Liver (tissue), 10 donors: ENCODE results near the gene TACC2. TPM values are rescaled to one million over a fixed set of nuclear protein-coding genes. Genes with fewer than 3 reads are reported as not detected.

Experiments
- DNase-seq: peaks from one replicate; pipeline ENCODE4 v3.0.0-alpha.2; 2017; ENCODE audit warnings: low spot score
- H3K27ac ChIP-seq, 2 donors: one replicate each; pipeline ENCODE4 v1.7.0; 2013; ENCODE audit warnings: inconsistent platforms in 2 of 2, low read length in 2 of 2, control low read depth in 1 of 2, low read depth in 1 of 2, mild to moderate bottlenecking in 1 of 2
- H3K27me3 ChIP-seq, 4 donors: one replicate each; pipeline versions ENCODE4 v1.6.1 to v1.7.0; 2013; ENCODE audit warnings: low read length in 3 of 4, inconsistent platforms in 1 of 4, mild to moderate bottlenecking in 1 of 4, moderate library complexity in 1 of 4; ENCODE audit not compliant: control insufficient read depth in 4 of 4, insufficient read depth in 4 of 4
- H3K36me3 ChIP-seq, 4 donors: one replicate each; pipeline versions ENCODE4 v1.6.1 to v1.7.0; 2013; ENCODE audit warnings: low read length in 3 of 4, mild to moderate bottlenecking in 3 of 4, low read depth in 1 of 4, moderate library complexity in 1 of 4; ENCODE audit not compliant: control insufficient read depth in 4 of 4, insufficient read depth in 3 of 4
- H3K4me1 ChIP-seq, 4 donors: one replicate each; pipeline versions ENCODE4 v1.6.1 to v1.7.0; 2013; ENCODE audit warnings: low read length in 3 of 4, mild to moderate bottlenecking in 3 of 4, moderate library complexity in 1 of 4; ENCODE audit not compliant: control insufficient read depth in 4 of 4, insufficient read depth in 4 of 4
- H3K4me3 ChIP-seq, 3 donors: one replicate each; pipeline versions ENCODE4 v1.6.1 to v1.7.0; 2013; ENCODE audit warnings: low read length in 3 of 3, control low read depth in 1 of 3, low read depth in 1 of 3, mild to moderate bottlenecking in 1 of 3
- H3K9ac ChIP-seq, 2 donors: one replicate each; pipeline ENCODE4 v1.7.0; 2013; ENCODE audit warnings: low read length in 2 of 2, mild to moderate bottlenecking in 2 of 2, moderate library complexity in 2 of 2, control low read depth in 1 of 2, low read depth in 1 of 2
- H3K9me3 ChIP-seq, 4 donors: one replicate each; pipeline versions ENCODE4 v1.6.1 to v1.7.0; 2013; ENCODE audit warnings: low read length in 3 of 4; ENCODE audit not compliant: control insufficient read depth in 4 of 4
- EGR1 ChIP-seq, 2 donors: IDR thresholded peaks; 2 replicates each; pipeline ENCODE4 v1.6.1; 2016 to 2018; ENCODE audit warnings: antibody characterized with exemption in 2 of 2, low read depth in 2 of 2
- FOXA2 ChIP-seq: IDR thresholded peaks from 2 replicates; pipeline ENCODE4 v1.6.1; 2016; ENCODE audit warnings: antibody characterized with exemption
- GABPA ChIP-seq, 2 donors: IDR thresholded peaks in 1 of 2; conservative IDR thresholded peaks in 1 of 2; 2 replicates each; pipeline ENCODE4 v1.6.1; 2016; ENCODE audit warnings: antibody characterized with exemption in 2 of 2, mild to moderate bottlenecking in 1 of 2, moderate library complexity in 1 of 2
- HNF4A ChIP-seq, 2 donors: conservative IDR thresholded peaks; 2 replicates each; pipeline ENCODE4 v1.6.1; 2016; ENCODE audit warnings: antibody characterized with exemption in 2 of 2, mild to moderate bottlenecking in 2 of 2
- HNF4G ChIP-seq: IDR thresholded peaks from 2 replicates; pipeline ENCODE4 v1.6.1; 2016; ENCODE audit warnings: antibody characterized with exemption
- MAX ChIP-seq: IDR thresholded peaks from 2 replicates; pipeline ENCODE4 v1.6.1; 2016; ENCODE audit warnings: antibody characterized with exemption
- NR2F2 ChIP-seq: IDR thresholded peaks from 2 replicates; pipeline ENCODE4 v1.6.1; 2016; ENCODE audit warnings: antibody characterized with exemption
- REST ChIP-seq: IDR thresholded peaks from 2 replicates; pipeline ENCODE4 v1.6.1; 2016; ENCODE audit warnings: antibody characterized with exemption, mild to moderate bottlenecking
- RXRA ChIP-seq, 2 donors: IDR thresholded peaks; 2 replicates each; pipeline ENCODE4 v1.6.1; 2017 to 2018; ENCODE audit warnings: antibody characterized with exemption in 2 of 2, mild to moderate bottlenecking in 1 of 2
- SP1 ChIP-seq: IDR thresholded peaks from 2 replicates; pipeline ENCODE4 v1.6.1; 2018; ENCODE audit warnings: antibody characterized with exemption, mild to moderate bottlenecking
- TAF1 ChIP-seq: conservative IDR thresholded peaks from 2 replicates; pipeline ENCODE4 v1.6.1; 2016; ENCODE audit warnings: antibody characterized with exemption, mild to moderate bottlenecking
- YY1 ChIP-seq: IDR thresholded peaks from 2 replicates; pipeline ENCODE4 v1.6.1; 2016; ENCODE audit warnings: antibody characterized with exemption, mild to moderate bottlenecking
- ZBTB33 ChIP-seq: IDR thresholded peaks from 2 replicates; pipeline ENCODE4 v1.6.1; 2016; ENCODE audit warnings: antibody characterized with exemption
- WGBS: extraction: QIAGEN DNeasy Blood & Tissue Kit; methylation state at CpG from one replicate; pipeline ENCODE4 v1.1.7; 2013; 5-methylcytosine and 5-hydroxymethylcytosine counted together
- polyA plus RNA-seq, 2 donors: library from polyadenylated mRNA; stranded (reverse) in 1 of 2; unstranded in 1 of 2; fragments of 200-250 nt in 1 of 2; fragments of >200 nt in 1 of 2; fragmentation: Nextera tagmentation in 1 of 2; extraction: Ambion mirVana in 1 of 2; gene quantifications; one replicate each; pipeline versions ENCODE4 v1.2.1 to v1.2.3, GENCODE V29; 2013 to 2015
- small RNA-seq: library from RNA; depleted of rRNA; stranded (forward); fragments of <200 nt; gene quantifications from one replicate; pipeline ENCODE3, GENCODE V24; 2014
- total RNA-seq, 2 donors: library from RNA; depleted of rRNA; stranded (reverse); fragments of >200 nt; gene quantifications; one replicate each; pipeline ENCODE4 v1.2.3, GENCODE V29; 2014
- donor health status: healthy.
- donor health status: healthy.
- donor health status: healthy.
- donor health status: healthy.
- donor health status: healthy.

Gene TACC2
- total and polyA plus RNA-seq, 4 donors: 1.5 to 9.1 (median 7.8) TPM

GRCh38 chr10:122303271-122304053, 314.5 kb downstream of the TACC2 start:
- Histone ChIP-seq H3K27me3 (no peaks in the 10 kb centered on the region), H3K4me1 (peaks cover 2 to 28% (median 16%) of the 10 kb centered on the region in 4 donors), H3K9me3 (no peaks in the 10 kb centered on the region), H3K27ac (peak overlapping the region; percentile 63 to 72), H3K9ac (no peak overlapping the region), H3K36me3 (no peaks in the 10 kb centered on the region), H3K4me3 (no peak overlapping the region)
- TF ChIP-seq REST (no peak), YY1 (no peak), TAF1 (no peak), MAX (no peak), RXRA (IDR thresholded peaks at IDR 0.05) (no peak), SP1 (no peak), EGR1 (IDR thresholded peaks at IDR 0.05; ENCODE audit: low read depth in 2 of 2) (no peak), ZBTB33 (no peak), HNF4G (no peak), GABPA (IDR thresholded peaks at IDR 0.05 in 1 of 2, conservative IDR thresholded peaks at IDR 0.05 in 1 of 2) (no peak), FOXA2 (no peak), NR2F2 (no peak), HNF4A (conservative IDR thresholded peaks at IDR 0.05) (no peak)
- WGBS: 89% methylated on average over 9 of the region's 9 CpGs
- no peak for DNase-seq

Small RNAs within 50 kb of the gene (small RNA-seq; reads per million reads assigned to genes)
- not detected for gene RF02219

Other genes with a start within 250 kb of the TACC2 start
- gene ATE1, start 61.1 kb upstream of the TACC2 start, total RNA-seq: 10 to 100 TPM; 14.7 to 34.9 TPM
- gene ATE1, start 61.1 kb upstream of the TACC2 start, polyA plus RNA-seq: 10 to 100 TPM in 1 of 2 donors, 1 to 10 TPM in 1; 7.9 to 12.2 TPM
- 10 to 100 TPM; 16.8 to 44.0 TPM for gene NSMCE4A, start 13.9 kb upstream of the TACC2 start, total RNA-seq
- 10 to 100 TPM; 17.6 to 46.5 TPM for gene NSMCE4A, start 13.9 kb upstream of the TACC2 start, polyA plus RNA-seq